HG03521 (cell line): Measurements from ENCODE around the gene RBMS1.
"Not testable (repeated sequence)": the region's sequence is repeated elsewhere in the genome, so short reads cannot be mapped to it uniquely, and the experiment has no call there.

Experiments used
- ATAC-seq: cut with Tn5 transposase; IDR thresholded peaks from one replicate; pipeline ENCODE4 v1.9.1; 2021; ENCODE audit warnings: mild to moderate bottlenecking, moderate library complexity; ENCODE audit not compliant: unreplicated experiment

The RBMS1 gene

GRCh38 chr2:160437273-160437672 lies 56.3 kb downstream of the RBMS1 start:
- no peak for ATAC-seq

GRCh38 chr2:160434254-160434948 lies 59.2 kb downstream of the RBMS1 start:
- no peak for ATAC-seq

- ATAC-seq, result no peak
Observed at GRCh38 chr2:160433466-160434140, 60.0 kb downstream of the RBMS1 start.

GRCh38 chr2:160432633-160433032 lies 61.0 kb downstream of the RBMS1 start:
- no peak for ATAC-seq

- ATAC-seq, result no peak
Observed at GRCh38 chr2:160431441-160431840, 62.2 kb downstream of the RBMS1 start.

GRCh38 chr2:160430001-160430344 lies 63.6 kb downstream of the RBMS1 start:
- ATAC-seq, result no peak

- no peak for ATAC-seq
Observed at GRCh38 chr2:160429248-160430000, 64.2 kb downstream of the RBMS1 start.

GRCh38 chr2:160428405-160428763 lies 65.2 kb downstream of the RBMS1 start:
- no peak for ATAC-seq

- ATAC-seq, result no peak
Observed at GRCh38 chr2:160427629-160428404, 65.8 kb downstream of the RBMS1 start.

- no peak for ATAC-seq
Observed at GRCh38 chr2:160426604-160427003, 67.0 kb downstream of the RBMS1 start.

- ATAC-seq, result no peak
Observed at GRCh38 chr2:160425434-160426151, 68.0 kb downstream of the RBMS1 start.

- no peak for ATAC-seq
Observed at GRCh38 chr2:160423126-160423525, 70.5 kb downstream of the RBMS1 start.

- not testable (repeated sequence) for ATAC-seq
Observed at GRCh38 chr2:160421646-160422501, 71.7 kb downstream of the RBMS1 start.

GRCh38 chr2:160420711-160421110 lies 72.9 kb downstream of the RBMS1 start:
- no peak for ATAC-seq

GRCh38 chr2:160419776-160420505 lies 73.7 kb downstream of the RBMS1 start:
- ATAC-seq, result no peak

GRCh38 chr2:160418853-160419252 lies 74.8 kb downstream of the RBMS1 start:
- no peak for ATAC-seq

- no peak for ATAC-seq
Observed at GRCh38 chr2:160418398-160418765, 75.2 kb downstream of the RBMS1 start.

GRCh38 chr2:160417745-160418397 lies 75.7 kb downstream of the RBMS1 start:
- ATAC-seq, result no peak

GRCh38 chr2:160415991-160416390 lies 77.6 kb downstream of the RBMS1 start:
- ATAC-seq, result no peak
